ENCODE results near the gene SEZ6. TPM values are rescaled to one million over a fixed set of nuclear protein-coding genes. Genes with fewer than 3 reads are reported as not detected.

The SEZ6 gene
- total RNA-seq, 1 donor from 2014 or later: not detected

GRCh38 chr17:28953444-28954118, 52.3 kb downstream of the SEZ6 start:
- TF ChIP-seq CTCF (IDR thresholded peaks at IDR 0.05; ENCODE audit: insufficient read depth, low read length, severe bottlenecking): peak; percentile 94
- Histone ChIP-seq H3K36me3 (ENCODE audit: control insufficient read depth, insufficient read depth, low read length) (no peaks in the 10 kb centered on the region), H3K27me3 (ENCODE audit: control insufficient read depth, insufficient read depth, low read length) (no peaks in the 10 kb centered on the region), H3K4me3 (ENCODE audit: low read depth, low read length) (no peak overlapping the region)
- FAIRE-seq (no peak), DNase-seq (ENCODE audit: low read depth) (peak; percentile 44)

GRCh38 chr17:28951991-28952975, 53.5 kb downstream of the SEZ6 start:
- peak; percentile 86 for FAIRE-seq
- H3K4me3 ChIP-seq (ENCODE audit: low read depth, low read length): peak overlapping the region; percentile 73
- no peaks in the 10 kb centered on the region for H3K27me3 ChIP-seq (ENCODE audit: control insufficient read depth, insufficient read depth, low read length)
- no peak for TF ChIP-seq CTCF (IDR thresholded peaks at IDR 0.05; ENCODE audit: insufficient read depth, low read length, severe bottlenecking)
- no peaks in the 10 kb centered on the region for H3K36me3 ChIP-seq (ENCODE audit: control insufficient read depth, insufficient read depth, low read length)
- peak; percentile 99 for DNase-seq (ENCODE audit: low read depth)

- FAIRE-seq (peak; percentile 62), DNase-seq (ENCODE audit: low read depth) (peak; percentile 99)
- TF ChIP-seq CTCF (IDR thresholded peaks at IDR 0.05; ENCODE audit: insufficient read depth, low read length, severe bottlenecking): no peak
- Histone ChIP-seq H3K36me3 (ENCODE audit: control insufficient read depth, insufficient read depth, low read length) (no peaks in the 10 kb centered on the region), H3K4me3 (ENCODE audit: low read depth, low read length) (peak within 1 kb of the TSS; percentile 82), H3K27me3 (ENCODE audit: control insufficient read depth, insufficient read depth, low read length) (no peaks in the 10 kb centered on the region)
Observed at GRCh38 chr17:28951428-28951990, 54.3 kb downstream of the SEZ6 start, which contains the start of gene PHF12. Gene PHF12, minus strand, starts transcription at chr17:28951518. Its CDS starts 558 bp downstream, at chr17:28950960.

- Histone ChIP-seq H3K27me3 (ENCODE audit: control insufficient read depth, insufficient read depth, low read length) (no peaks in the 10 kb centered on the region), H3K36me3 (ENCODE audit: control insufficient read depth, insufficient read depth, low read length) (no peaks in the 10 kb centered on the region), H3K4me3 (ENCODE audit: low read depth, low read length) (peak overlapping the region; percentile 82)
- DNase-seq (ENCODE audit: low read depth) (no peak), FAIRE-seq (no peak)
- no peak for TF ChIP-seq CTCF (IDR thresholded peaks at IDR 0.05; ENCODE audit: insufficient read depth, low read length, severe bottlenecking)
Observed at GRCh38 chr17:28950752-28951427, 54.9 kb downstream of the SEZ6 start.

GRCh38 chr17:28950017-28950751, 55.6 kb downstream of the SEZ6 start:
- DNase-seq (ENCODE audit: low read depth) (no peak), FAIRE-seq (no peak)
- TF ChIP-seq CTCF (IDR thresholded peaks at IDR 0.05; ENCODE audit: insufficient read depth, low read length, severe bottlenecking): no peak
- peak overlapping the region; percentile 82 for H3K4me3 ChIP-seq (ENCODE audit: low read depth, low read length)
- H3K36me3 ChIP-seq (ENCODE audit: control insufficient read depth, insufficient read depth, low read length): no peaks in the 10 kb centered on the region
- H3K27me3 ChIP-seq (ENCODE audit: control insufficient read depth, insufficient read depth, low read length): no peaks in the 10 kb centered on the region
